HG03558 (cell line): Measurements from ENCODE around the gene SLC6A15.

Source experiments
- ATAC-seq: cut with Tn5 transposase; IDR thresholded peaks from one replicate; pipeline ENCODE4 v1.9.1; 2021; ENCODE audit warnings: moderate number of reproducible peaks; ENCODE audit not compliant: unreplicated experiment; ENCODE audit errors: extremely low read depth

Gene SLC6A15

GRCh38 chr12:84912198-84913128 lies at the start of gene SLC6A15:
SLC6A15 (minus strand) TSS chr12:84912799; CDS start chr12:84892120, 20,679 bp downstream.
- ATAC-seq = no peak

GRCh38 chr12:84960918-84961317 lies 48.3 kb upstream of the SLC6A15 start:
- no peak for ATAC-seq

GRCh38 chr12:84955298-84955697 lies 42.7 kb upstream of the SLC6A15 start:
- ATAC-seq = no peak

GRCh38 chr12:84954415-84954814 lies 41.8 kb upstream of the SLC6A15 start:
- no peak for ATAC-seq

GRCh38 chr12:84950971-84951546 lies 38.5 kb upstream of the SLC6A15 start:
- ATAC-seq = no peak

GRCh38 chr12:84946753-84947152 lies 34.2 kb upstream of the SLC6A15 start:
- ATAC-seq = no peak

- no peak for ATAC-seq
These were observed 24.8 kb upstream of the SLC6A15 start for GRCh38 chr12:84937415-84937814.

- ATAC-seq = no peak
These were observed 16.9 kb upstream of the SLC6A15 start for GRCh38 chr12:84929501-84929900.

- ATAC-seq = no peak
These were observed 12.4 kb upstream of the SLC6A15 start for GRCh38 chr12:84924981-84925380.

- ATAC-seq = no peak
These were observed 10.1 kb upstream of the SLC6A15 start for GRCh38 chr12:84922693-84923092.

GRCh38 chr12:84920331-84920730 lies 7.7 kb upstream of the SLC6A15 start:
- ATAC-seq = no peak

GRCh38 chr12:84919271-84919670 lies 6.7 kb upstream of the SLC6A15 start:
- ATAC-seq = no peak

- ATAC-seq = no peak
These were observed 523 bp upstream of the SLC6A15 start for GRCh38 chr12:84913129-84913515.

- ATAC-seq = no peak
These were observed 1.1 kb downstream of the SLC6A15 start for GRCh38 chr12:84911271-84912197.

- ATAC-seq = no peak
These were observed 1.9 kb downstream of the SLC6A15 start for GRCh38 chr12:84910549-84911241.

GRCh38 chr12:84904051-84904450 lies 8.5 kb downstream of the SLC6A15 start:
- ATAC-seq = no peak

GRCh38 chr12:84891106-84891838 lies 21.3 kb downstream of the SLC6A15 start:
- ATAC-seq = no peak

- ATAC-seq = no peak
These were observed 22.8 kb downstream of the SLC6A15 start for GRCh38 chr12:84889818-84890217.

- ATAC-seq = no peak
These were observed 23.7 kb downstream of the SLC6A15 start for GRCh38 chr12:84888861-84889260.
